Duodenal mucosa (tissue), 2 donors: ENCODE data around the gene RUVBL1.

ENCODE experiments used
- H3K27ac ChIP-seq: one replicate; pipeline ENCODE4 v1.7.0; 2013; ENCODE audit warnings: low read depth, low read length
- H3K27me3 ChIP-seq, 2 donors: one replicate each; pipeline ENCODE4 v1.7.0; 2013; ENCODE audit warnings: low read length in 2 of 2, control low read depth in 1 of 2; ENCODE audit not compliant: insufficient read depth in 2 of 2, control insufficient read depth in 1 of 2
- H3K36me3 ChIP-seq, 2 donors: one replicate each; pipeline ENCODE4 v1.7.0; 2013; ENCODE audit warnings: low read length in 2 of 2, control low read depth in 1 of 2; ENCODE audit not compliant: insufficient read depth in 2 of 2, control insufficient read depth in 1 of 2
- H3K4me1 ChIP-seq, 2 donors: one replicate each; pipeline ENCODE4 v1.7.0; 2013; ENCODE audit warnings: low read length in 2 of 2, control low read depth in 1 of 2; ENCODE audit not compliant: insufficient read depth in 2 of 2, control insufficient read depth in 1 of 2
- H3K4me3 ChIP-seq, 2 donors: one replicate each; pipeline ENCODE4 v1.7.0; 2013; ENCODE audit warnings: low read length in 2 of 2, low read depth in 1 of 2
- H3K9ac ChIP-seq, 2 donors: one replicate each; pipeline ENCODE4 v1.7.0; 2013; ENCODE audit warnings: low read length in 2 of 2, low read depth in 1 of 2
- H3K9me3 ChIP-seq, 2 donors: one replicate each; pipeline ENCODE4 v1.7.0; 2013; ENCODE audit warnings: low read length in 2 of 2, control low read depth in 1 of 2; ENCODE audit not compliant: control insufficient read depth in 1 of 2

Gene RUVBL1

GRCh38 chr3:128111147-128111546 is 12.5 kb downstream of the RUVBL1 start:
- Histone ChIP-seq H3K36me3 (peaks cover 9 to 45% of the 10 kb centered on the region in 2 donors), H3K4me3 (no peak overlapping the region), H3K4me1 (peaks cover 3 to 10% of the 10 kb centered on the region in 2 donors), H3K9me3 (no peaks in the 10 kb centered on the region), H3K27ac (no peak overlapping the region), H3K9ac (no peak overlapping the region), H3K27me3 (no peaks in the 10 kb centered on the region)

- H3K4me3 ChIP-seq = no peak overlapping the region
- H3K36me3 ChIP-seq = peaks cover 9 to 49% of the 10 kb centered on the region in 2 donors
- H3K4me1 ChIP-seq = peaks cover 2 to 9% of the 10 kb centered on the region in 2 donors
- H3K27ac ChIP-seq = no peak overlapping the region
- H3K27me3 ChIP-seq = no peaks in the 10 kb centered on the region
- no peak overlapping the region for H3K9ac ChIP-seq
- no peaks in the 10 kb centered on the region for H3K9me3 ChIP-seq
Observed at GRCh38 chr3:128107834-128108233, 15.8 kb downstream of the RUVBL1 start.

DNA sequence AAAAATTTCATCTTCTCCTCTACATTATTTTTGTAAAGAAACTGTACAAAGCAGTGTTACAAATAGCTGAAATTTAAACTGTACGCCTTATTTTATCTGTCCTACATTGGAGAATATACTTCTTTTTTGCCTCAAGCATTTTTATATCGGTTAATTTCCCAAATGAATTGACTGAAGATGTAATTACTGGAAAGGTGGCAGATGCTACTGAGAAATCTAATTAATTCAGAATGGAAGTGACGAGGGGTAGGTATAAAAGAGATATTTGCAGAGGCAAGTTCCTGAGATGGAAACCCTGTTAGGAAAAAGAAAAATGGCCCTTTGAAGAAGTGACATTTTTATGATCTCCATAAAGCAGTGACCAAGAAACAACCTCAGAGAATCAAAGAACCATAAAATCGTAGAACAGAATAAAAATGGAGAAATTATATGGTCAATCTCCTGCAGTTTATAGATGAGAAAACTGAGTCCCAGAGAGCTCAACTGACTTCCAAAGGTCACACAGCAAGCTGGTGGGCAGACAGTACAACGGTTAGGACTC is 20.4 kb downstream of the RUVBL1 start:
- H3K27ac ChIP-seq = no peak overlapping the region
- H3K9me3 ChIP-seq = no peaks in the 10 kb centered on the region
- H3K27me3 ChIP-seq = no peaks in the 10 kb centered on the region
- no peak overlapping the region for H3K9ac ChIP-seq
- no peak overlapping the region for H3K4me3 ChIP-seq
- H3K4me1 ChIP-seq = peaks cover 0 to 3% of the 10 kb centered on the region in 2 donors
- H3K36me3 ChIP-seq = peaks cover 13 to 66% of the 10 kb centered on the region in 2 donors

GRCh38 chr3:128100638-128101037 is 23.0 kb downstream of the RUVBL1 start:
- peaks cover 15 to 80% of the 10 kb centered on the region in 2 donors for H3K36me3 ChIP-seq
- no peak overlapping the region for H3K9ac ChIP-seq
- no peaks in the 10 kb centered on the region for H3K27me3 ChIP-seq
- H3K4me1 ChIP-seq = peaks cover 0 to 3% of the 10 kb centered on the region in 2 donors
- no peak overlapping the region for H3K4me3 ChIP-seq
- H3K27ac ChIP-seq = no peak overlapping the region
- no peaks in the 10 kb centered on the region for H3K9me3 ChIP-seq

DNA sequence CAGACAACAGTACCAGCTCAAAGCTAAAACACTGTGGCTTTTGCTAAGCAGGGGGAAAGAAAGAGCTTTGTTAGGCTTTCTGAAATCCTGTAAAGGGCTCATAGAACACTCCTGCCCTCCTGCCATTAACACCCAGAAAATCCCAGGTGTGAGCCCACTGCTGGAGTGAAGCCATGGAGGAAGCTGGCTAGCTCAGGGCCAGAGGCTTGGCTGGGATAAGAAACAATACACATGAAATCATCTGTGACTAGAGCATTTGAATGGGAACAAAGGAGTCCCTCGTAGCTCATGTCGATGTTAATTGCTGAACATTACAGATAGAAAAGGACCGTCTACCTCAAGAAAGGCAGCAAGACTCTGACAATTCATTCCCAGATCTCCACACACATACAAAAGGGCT is 23.5 kb downstream of the RUVBL1 start:
- Histone ChIP-seq H3K4me1 (peaks cover 0 to 3% of the 10 kb centered on the region in 2 donors), H3K27ac (no peak overlapping the region), H3K36me3 (peaks cover 15 to 84% of the 10 kb centered on the region in 2 donors), H3K27me3 (no peaks in the 10 kb centered on the region), H3K9me3 (no peaks in the 10 kb centered on the region), H3K9ac (no peak overlapping the region), H3K4me3 (no peak overlapping the region)

DNA sequence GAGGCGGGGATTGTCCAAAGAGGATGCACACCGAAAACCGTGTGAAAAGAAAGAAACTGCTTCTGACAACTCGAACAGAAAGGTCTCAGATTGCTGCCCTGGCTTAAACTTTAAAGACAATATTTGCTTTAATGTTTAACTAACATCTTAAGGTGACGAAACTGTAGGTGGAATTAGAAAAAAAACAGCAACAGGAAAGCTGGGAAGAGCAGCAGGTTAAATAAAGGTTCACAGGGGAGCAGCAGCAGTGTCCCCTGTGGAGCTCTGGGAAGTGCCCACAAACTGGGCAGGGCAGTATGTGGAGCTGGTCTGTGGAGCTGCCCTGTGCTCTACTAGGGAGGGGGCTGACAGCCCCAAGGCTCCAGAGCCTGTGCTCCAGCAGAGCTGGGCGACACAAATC is 25.4 kb downstream of the RUVBL1 start:
- peaks cover 15 to 80% of the 10 kb centered on the region in 2 donors for H3K36me3 ChIP-seq
- no peak overlapping the region for H3K27ac ChIP-seq
- H3K4me3 ChIP-seq = no peak overlapping the region
- H3K27me3 ChIP-seq = no peaks in the 10 kb centered on the region
- H3K9ac ChIP-seq = no peak overlapping the region
- no peaks in the 10 kb centered on the region for H3K4me1 ChIP-seq
- no peaks in the 10 kb centered on the region for H3K9me3 ChIP-seq

DNA sequence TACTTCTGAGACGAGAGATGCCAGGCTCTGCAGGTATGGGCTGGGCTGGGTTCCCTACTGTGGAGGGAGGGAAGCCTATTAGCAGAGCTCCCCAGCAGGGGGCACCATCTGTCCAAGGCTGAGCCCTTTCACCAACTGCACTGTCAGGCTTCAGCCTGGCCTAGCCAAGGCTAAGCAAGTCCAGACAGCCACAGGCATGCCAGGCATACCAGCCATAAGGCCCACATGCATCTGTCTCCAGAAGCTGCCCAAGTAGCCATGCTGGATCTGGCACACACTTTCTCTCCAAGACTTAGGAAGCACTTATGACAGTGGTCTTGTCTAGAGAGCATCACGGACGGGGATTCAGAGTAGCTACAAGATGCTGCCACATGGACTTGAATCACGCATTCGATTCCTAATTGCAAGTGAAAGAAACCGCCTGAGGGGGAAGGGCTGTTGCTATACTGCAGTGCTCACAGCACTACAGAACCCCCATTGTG is 28.3 kb downstream of the RUVBL1 start:
- H3K9me3 ChIP-seq = no peaks in the 10 kb centered on the region
- H3K36me3 ChIP-seq = peaks cover 11 to 67% of the 10 kb centered on the region in 2 donors
- H3K4me1 ChIP-seq = no peaks in the 10 kb centered on the region
- H3K27me3 ChIP-seq = no peaks in the 10 kb centered on the region
- H3K27ac ChIP-seq = no peak overlapping the region
- H3K4me3 ChIP-seq = no peak overlapping the region
- H3K9ac ChIP-seq = no peak overlapping the region

DNA sequence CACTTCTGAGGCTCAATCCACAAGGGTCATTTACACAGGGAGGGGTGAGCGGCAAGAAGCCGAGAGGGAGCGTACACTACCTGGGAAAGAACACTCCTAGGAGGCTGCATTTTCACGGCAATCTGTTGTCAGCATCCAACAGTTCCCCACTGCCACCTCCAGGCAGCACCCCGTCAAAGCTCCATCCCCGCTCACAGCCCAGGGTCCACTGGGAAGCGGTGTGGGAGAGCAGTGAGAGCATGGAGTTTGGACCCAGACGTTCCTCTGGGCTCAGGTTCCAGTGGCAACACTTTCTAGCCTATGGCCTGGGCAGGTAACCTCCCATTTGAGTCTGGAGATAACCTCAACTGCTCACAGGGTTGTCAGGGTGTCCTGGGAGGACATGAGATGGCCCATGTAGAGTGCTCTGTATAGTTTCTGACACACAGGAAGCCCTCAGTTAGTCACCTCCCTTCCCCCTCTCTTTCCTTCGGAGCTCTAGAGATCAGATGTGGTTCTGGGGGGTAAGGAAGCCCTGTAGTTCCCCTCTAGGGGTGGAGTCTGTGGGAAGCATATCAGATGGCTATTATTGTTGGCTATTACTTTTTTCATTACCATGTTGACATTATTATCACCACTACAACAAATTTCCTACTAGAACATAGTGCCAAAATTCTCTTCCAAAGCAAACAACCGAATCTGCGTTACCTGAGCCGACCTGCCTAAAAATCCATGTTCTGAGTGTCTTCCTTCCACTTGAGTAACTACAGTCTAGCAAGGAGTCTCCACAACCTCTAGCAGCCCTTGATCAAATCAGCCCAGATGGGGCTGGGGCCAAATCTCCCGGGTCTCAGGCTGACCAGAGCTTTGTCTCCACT is 29.1 kb downstream of the RUVBL1 start:
- Histone ChIP-seq H3K27me3 (no peaks in the 10 kb centered on the region), H3K4me3 (no peak overlapping the region), H3K4me1 (no peaks in the 10 kb centered on the region), H3K9me3 (no peaks in the 10 kb centered on the region), H3K36me3 (peaks cover 6 to 59% of the 10 kb centered on the region in 2 donors), H3K27ac (no peak overlapping the region), H3K9ac (no peak overlapping the region)

- H3K27ac ChIP-seq = no peak overlapping the region
- H3K9me3 ChIP-seq = no peaks in the 10 kb centered on the region
- no peak overlapping the region for H3K4me3 ChIP-seq
- H3K4me1 ChIP-seq = no peaks in the 10 kb centered on the region
- no peak overlapping the region for H3K9ac ChIP-seq
- no peaks in the 10 kb centered on the region for H3K27me3 ChIP-seq
- H3K36me3 ChIP-seq = peaks cover 0 to 38% of the 10 kb centered on the region in 2 donors
Observed at GRCh38 chr3:128091586-128091985, 32.0 kb downstream of the RUVBL1 start.

DNA sequence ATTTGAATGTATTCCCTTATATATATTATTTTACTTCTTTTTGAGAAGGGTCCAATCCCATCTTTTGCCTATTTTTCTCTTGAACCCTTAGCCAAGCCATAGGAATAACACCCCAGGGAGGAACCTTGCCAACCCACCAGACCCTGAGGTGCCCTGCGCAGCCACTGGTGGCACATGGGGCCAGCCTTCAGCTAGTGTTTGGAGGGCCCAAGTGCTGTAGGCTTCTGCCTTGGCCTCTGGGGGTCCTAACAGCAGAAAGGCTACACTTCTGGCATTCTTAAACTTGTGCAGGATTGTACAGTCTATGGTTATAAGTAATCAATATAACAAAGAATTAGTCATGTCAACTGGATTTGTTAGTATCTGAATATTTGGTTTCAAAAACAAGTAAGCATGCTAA is 34.5 kb downstream of the RUVBL1 start:
- H3K27ac ChIP-seq = no peak overlapping the region
- H3K4me1 ChIP-seq = peaks cover 4 to 5% of the 10 kb centered on the region in 2 donors
- H3K4me3 ChIP-seq = no peak overlapping the region
- no peak overlapping the region for H3K9ac ChIP-seq
- no peaks in the 10 kb centered on the region for H3K9me3 ChIP-seq
- H3K27me3 ChIP-seq = no peaks in the 10 kb centered on the region
- peaks cover 6 to 42% of the 10 kb centered on the region in 2 donors for H3K36me3 ChIP-seq
